DMS53 treated with DMSO at 0.1 percent for 48 hours (cell line): ENCODE data around the gene DLG2.

Source experiments
- DNase-seq: peaks from one replicate; lab custom pipeline; 2025; ENCODE audit not compliant: unreplicated experiment; lab: John Stamatoyannopoulos, UW

The DLG2 gene

DNA sequence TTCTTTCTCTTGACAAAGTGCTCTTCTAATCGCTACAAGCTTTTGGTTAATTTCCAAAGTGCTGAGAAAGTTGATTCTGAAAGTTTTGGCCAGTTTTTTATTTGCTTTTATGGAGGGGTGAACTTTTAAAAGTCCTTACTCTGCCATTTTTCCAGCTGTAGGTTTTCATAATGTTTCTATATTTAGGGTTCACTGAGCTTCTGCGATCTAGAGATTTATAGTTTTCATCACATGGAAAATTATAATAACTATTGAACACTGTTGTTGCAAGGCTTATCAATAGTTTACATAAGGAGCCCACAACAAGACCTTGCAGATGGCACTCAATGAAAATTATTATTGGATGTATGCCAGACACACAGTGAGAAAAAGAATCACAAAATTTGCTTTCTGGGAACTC, 55.1 kb downstream of the DLG2 start:
- no peak for DNase-seq

DNA sequence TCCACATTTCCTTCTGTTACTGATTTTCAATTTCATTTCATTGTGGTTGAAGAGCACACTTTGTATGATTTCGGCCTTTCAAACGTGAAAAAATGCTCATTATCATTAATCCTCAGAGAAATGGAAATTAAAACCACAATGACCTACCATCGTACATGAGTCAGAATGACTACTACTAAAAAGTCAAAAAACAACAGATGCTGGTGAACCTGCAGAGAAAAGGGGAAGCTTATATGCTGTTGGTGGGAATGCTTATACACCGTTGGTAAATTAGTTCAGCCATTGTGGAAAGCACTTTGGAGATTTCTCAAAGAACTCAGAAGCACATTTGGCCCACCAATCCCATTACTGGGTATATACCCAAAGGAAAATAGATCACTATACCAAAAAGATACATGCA, 57.6 kb downstream of the DLG2 start:
- no peak for DNase-seq

- no peak for DNase-seq
These were observed 68.7 kb downstream of the DLG2 start for GRCh38 chr11:85558411-85558810.

DNA sequence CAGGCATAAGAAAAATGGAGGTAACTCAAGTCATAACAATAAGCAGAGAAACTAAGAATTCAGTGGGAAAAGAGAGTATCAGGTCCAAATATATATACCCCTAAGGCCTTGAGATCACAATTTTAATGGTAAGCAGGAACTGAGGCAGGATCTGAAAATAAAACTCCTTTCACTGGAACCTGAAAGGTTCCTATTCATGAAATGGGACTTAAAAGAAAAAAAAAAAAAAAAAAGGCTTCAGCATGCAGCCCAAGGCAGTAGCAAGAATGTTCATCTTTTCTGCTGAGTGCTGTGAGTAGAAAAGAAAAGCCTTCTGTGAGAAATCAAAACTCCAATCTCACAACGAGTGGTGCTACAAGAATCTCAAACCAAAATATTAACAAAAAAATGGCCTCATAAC, 75.3 kb downstream of the DLG2 start:
- no peak for DNase-seq

DNA sequence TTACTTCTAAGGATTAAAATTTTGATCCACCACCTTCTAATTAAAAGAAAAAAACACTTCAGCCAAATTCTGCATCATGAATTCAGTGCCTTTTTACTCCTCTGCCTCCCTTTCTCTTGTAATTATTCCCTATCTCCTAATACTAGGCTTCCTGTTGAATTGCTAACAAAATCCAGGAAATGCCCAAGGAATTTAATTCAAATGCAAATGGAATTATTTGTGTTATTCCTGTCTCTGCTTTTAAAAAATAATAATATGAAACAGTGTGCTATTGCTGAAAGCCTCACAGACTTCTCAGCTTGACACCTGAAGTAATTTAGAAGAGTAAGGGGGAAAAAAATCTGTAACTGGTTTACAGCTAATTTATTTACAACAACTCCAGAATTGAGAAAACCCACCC, 85.5 kb downstream of the DLG2 start:
- DNase-seq = no peak

DNA sequence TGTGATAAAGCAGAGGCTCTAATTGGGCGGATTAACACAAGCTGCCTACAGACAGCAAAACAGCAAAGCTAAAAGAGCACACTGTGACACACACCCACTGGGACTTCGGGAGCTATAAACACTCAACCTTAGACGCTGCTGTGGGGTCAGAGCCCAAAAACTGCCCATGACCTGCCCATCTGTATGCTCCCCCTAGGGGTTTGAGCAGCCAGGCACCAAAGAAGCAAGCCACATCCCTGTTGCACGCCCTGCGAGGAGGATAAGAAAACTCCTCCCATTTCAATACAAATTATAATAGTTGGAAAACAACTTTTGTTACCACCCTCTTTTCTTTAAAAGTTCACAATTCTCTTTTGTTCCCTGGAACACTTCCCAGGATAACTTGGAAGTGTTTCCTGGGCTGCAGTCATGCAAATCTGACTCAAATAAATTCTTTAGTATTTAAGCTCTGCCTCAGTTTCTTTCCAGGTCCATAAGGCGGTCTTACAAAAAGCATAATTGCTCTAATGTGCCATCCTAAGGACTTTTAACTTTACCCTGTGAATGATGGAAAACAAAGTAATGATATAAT, 86.4 kb downstream of the DLG2 start:
- no peak for DNase-seq

DNA sequence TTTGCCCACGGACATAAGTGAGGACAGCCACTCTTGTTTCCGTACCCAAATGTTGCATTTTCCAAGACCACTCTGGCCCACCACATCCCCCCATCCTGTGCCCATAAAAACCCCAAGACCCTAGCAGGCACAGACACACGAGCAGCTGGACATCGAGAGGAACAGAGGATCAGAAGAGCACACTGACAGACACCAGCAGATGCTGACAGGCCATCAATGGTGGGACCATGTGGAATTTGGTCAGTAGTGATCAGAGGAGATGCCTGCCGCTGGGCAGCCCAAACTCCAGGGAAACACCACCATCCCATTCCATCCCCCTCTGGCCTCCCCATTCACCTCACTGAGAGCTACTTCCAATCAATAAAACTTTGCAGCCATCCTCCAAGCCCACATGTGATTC, 87.0 kb downstream of the DLG2 start:
- no peak for DNase-seq

- DNase-seq = no peak
These were observed 87.4 kb downstream of the DLG2 start for GRCh38 chr11:85539740-85540139.

- no peak for DNase-seq
These were observed 88.0 kb downstream of the DLG2 start for GRCh38 chr11:85539029-85539689.

GRCh38 chr11:85536438-85536837, 90.7 kb downstream of the DLG2 start:
- no peak for DNase-seq

- DNase-seq = no peak
These were observed 92.3 kb downstream of the DLG2 start for GRCh38 chr11:85534806-85535205.

GRCh38 chr11:85531191-85531897, 95.8 kb downstream of the DLG2 start:
- DNase-seq = no peak

- no peak for DNase-seq
These were observed 96.5 kb downstream of the DLG2 start for GRCh38 chr11:85530634-85531033.

DNA sequence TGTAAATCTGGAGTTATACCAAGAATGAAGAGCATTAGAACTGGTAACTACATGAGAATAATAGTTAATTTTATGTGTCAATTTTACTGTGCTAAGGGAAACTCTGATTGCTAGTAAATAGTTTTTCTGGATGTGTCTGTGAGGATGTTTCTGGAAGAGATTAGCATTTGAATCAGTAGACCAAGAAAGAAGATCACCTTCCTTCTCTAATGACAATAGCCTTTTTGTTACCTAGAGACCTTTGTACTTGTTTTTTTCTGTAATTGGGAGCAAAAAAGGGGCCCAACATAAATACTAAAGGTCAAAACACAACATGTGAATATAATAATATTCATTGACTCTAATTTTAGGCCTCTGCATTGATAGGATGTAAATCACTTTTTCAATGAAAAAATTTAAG, 100.6 kb downstream of the DLG2 start:
- DNase-seq = no peak

- DNase-seq = no peak
These were observed 101.5 kb downstream of the DLG2 start for GRCh38 chr11:85525686-85526085.

GRCh38 chr11:85517272-85517671, 109.9 kb downstream of the DLG2 start:
- no peak for DNase-seq

- no peak for DNase-seq
These were observed 131.2 kb downstream of the DLG2 start for GRCh38 chr11:85495918-85496317.

DNA sequence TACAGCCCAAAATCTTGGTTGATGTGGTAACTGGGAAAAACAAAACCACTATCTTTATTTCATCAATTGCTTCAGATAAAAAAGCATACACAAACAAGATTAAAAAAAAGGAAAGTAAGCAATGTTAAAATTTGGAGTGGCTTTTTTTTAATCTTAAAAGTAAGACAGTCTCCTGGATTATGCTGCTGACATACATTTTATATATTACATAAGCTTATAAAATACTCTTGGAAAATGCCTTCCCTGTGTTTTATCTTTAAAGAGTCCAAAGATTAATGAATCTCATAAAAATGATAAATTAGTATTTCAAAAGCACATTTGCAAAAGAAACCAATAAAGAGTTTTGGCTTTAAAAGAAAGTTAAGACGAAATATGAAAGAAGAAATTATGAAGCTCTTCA, 132.7 kb downstream of the DLG2 start:
- DNase-seq = no peak

DNA sequence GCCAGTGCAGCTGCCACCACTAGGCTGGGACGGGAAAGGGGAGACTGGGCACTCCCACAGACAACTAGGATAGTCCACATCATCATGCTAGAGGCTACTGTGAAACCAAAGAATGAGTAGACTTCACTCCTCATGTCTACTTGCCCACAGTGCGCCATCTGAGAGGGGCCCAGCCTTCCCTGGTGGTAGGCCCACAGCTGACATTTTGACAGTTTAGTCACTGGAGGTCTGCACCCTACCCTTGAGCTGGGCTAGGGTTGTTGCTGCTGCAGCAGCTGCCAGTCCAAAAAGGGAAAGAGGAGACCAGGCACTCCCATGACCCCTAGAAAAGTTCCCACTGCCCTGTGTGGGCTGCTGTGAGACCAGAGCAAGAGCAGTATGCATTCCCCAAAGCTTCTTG, 141.2 kb downstream of the DLG2 start:
- no peak for DNase-seq

GRCh38 chr11:85483861-85484260, 143.3 kb downstream of the DLG2 start:
- DNase-seq = no peak

DNA sequence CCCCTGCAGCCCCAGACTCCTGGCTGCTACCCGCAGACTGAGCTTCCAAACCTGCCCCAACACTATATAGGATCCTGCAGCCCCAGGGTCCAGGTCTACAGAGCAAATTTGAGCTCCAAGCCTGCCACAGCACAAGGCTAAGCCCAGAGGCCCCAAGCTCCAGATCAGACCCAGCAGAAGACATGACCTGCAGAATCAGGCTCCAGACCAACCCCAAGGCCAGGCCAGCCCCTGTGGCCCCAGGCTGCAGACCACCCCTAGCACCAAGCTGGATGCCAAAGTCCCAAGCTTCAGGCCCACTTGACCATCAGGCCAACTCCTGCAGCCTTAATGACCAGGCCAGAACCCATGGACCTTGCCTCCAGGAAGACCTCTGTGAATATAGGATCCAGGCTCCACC, 145.3 kb downstream of the DLG2 start:
- DNase-seq = no peak

- no peak for DNase-seq
These were observed 151.3 kb downstream of the DLG2 start for GRCh38 chr11:85475660-85476517.
